Measurements from ENCODE around the gene GFOD2. TPM values are rescaled to one million over a fixed set of nuclear protein-coding genes. Genes with fewer than 3 reads are reported as not detected.

Gene GFOD2
- total RNA-seq, 2 donors from 2014 or later = 14.2 to 14.5 TPM

Other genes starting within 250 kb of the GFOD2 start
- gene ATP6V0D1, start 238.2 kb downstream of the GFOD2 start, total RNA-seq = 10 to 100 TPM; 56.7 to 73.4 TPM
- not detected for gene AGRP, start 235.8 kb downstream of the GFOD2 start, total RNA-seq
- gene RIPOR1, start 190.5 kb downstream of the GFOD2 start, total RNA-seq = 100 to 1,000 TPM in 1 of 2 donors, 10 to 100 TPM in 1; 92.5 to 123 TPM
- 10 to 100 TPM; 27.6 to 27.8 TPM for gene CTCF, start 156.8 kb downstream of the GFOD2 start, total RNA-seq
- 1 to 10 TPM in 1 of 2 donors, under 1 TPM in 1; 0.67 to 1.8 TPM for gene CARMIL2, start 74.2 kb downstream of the GFOD2 start, total RNA-seq
- gene ACD, start 59.1 kb downstream of the GFOD2 start, total RNA-seq = 10 to 100 TPM; 13.3 to 16.0 TPM
- gene PARD6A, start 58.4 kb downstream of the GFOD2 start, total RNA-seq = 1 to 10 TPM; 2.9 to 4.6 TPM
- 10 to 100 TPM; 12.2 to 12.6 TPM for gene ENKD1, start 52.6 kb downstream of the GFOD2 start, total RNA-seq
- 1 to 10 TPM; 2.7 to 4.8 TPM for gene C16orf86, start 52.5 kb downstream of the GFOD2 start, total RNA-seq
- 10 to 100 TPM; 11.8 to 13.8 TPM for gene RANBP10, start 87.2 kb upstream of the GFOD2 start, total RNA-seq
- gene TSNAXIP1, start 87.6 kb upstream of the GFOD2 start, total RNA-seq = under 1 TPM; 0.37 to 0.52 TPM
- gene THAP11, start 123.0 kb upstream of the GFOD2 start, total RNA-seq = 10 to 100 TPM; 24.9 to 26.1 TPM
- 10 to 100 TPM; 81.7 to 99.1 TPM for gene NUTF2, start 127.6 kb upstream of the GFOD2 start, total RNA-seq
- gene CENPT, start 128.4 kb upstream of the GFOD2 start, total RNA-seq = 10 to 100 TPM; 38.7 to 40.3 TPM
- gene EDC4, start 153.7 kb upstream of the GFOD2 start, total RNA-seq = 10 to 100 TPM; 37.4 to 43.1 TPM
- not detected for gene NRN1L, start 165.6 kb upstream of the GFOD2 start, total RNA-seq
- 10 to 100 TPM; 25.7 to 27.0 TPM for gene PSKH1, start 173.9 kb upstream of the GFOD2 start, total RNA-seq
- 1 to 10 TPM; 1.1 to 1.2 TPM for gene CTRL, start 212.5 kb upstream of the GFOD2 start, total RNA-seq
- gene PSMB10, start 217.5 kb upstream of the GFOD2 start, total RNA-seq = 10 to 100 TPM; 30.4 to 31.8 TPM
- gene LCAT, start 224.8 kb upstream of the GFOD2 start, total RNA-seq = 10 to 100 TPM; 19.2 to 29.8 TPM
- gene SLC12A4, start 249.3 kb upstream of the GFOD2 start, total RNA-seq = 10 to 100 TPM; 82.6 to 90.1 TPM